Sigmoid colon (tissue), 4 donors: ENCODE data around the gene SLC17A7.
A peak's percentile ranks its signal among the peaks of the same experiment; 100 is the strongest.

ENCODE experiments used
- EP300 ChIP-seq, 4 donors: sonication (generic); formaldehyde crosslinking; IDR thresholded peaks; one replicate each; pipeline ENCODE4 v1.6.1; 2017; ENCODE audit warnings: antibody characterized with exemption in 4 of 4
- POLR2A ChIP-seq, 2 donors: fragments of 450-650 bp; IDR thresholded peaks; one replicate each; pipeline ENCODE4 v1.6.1; 2016; ENCODE audit warnings: antibody characterized with exemption in 2 of 2, mild to moderate bottlenecking in 2 of 2, moderate library complexity in 2 of 2
- POLR2AphosphoS5 ChIP-seq, 4 donors: sonication (generic); formaldehyde crosslinking; IDR thresholded peaks; one replicate each; pipeline ENCODE4 v1.6.1; 2017; ENCODE audit warnings: antibody characterized with exemption in 4 of 4
- TF ChIP-seq, protein P1 (sequence below), 4 experiments: fragments of 450-650 bp in 3 of 4; fragments of 200-600 bp in 1 of 4; IDR thresholded peaks; one replicate each; pipeline ENCODE4 v1.5.1; 2016 to 2019; ENCODE audit warnings: antibody characterized with exemption in 4 of 4, mild to moderate bottlenecking in 3 of 4, moderate library complexity in 2 of 4

DNA sequence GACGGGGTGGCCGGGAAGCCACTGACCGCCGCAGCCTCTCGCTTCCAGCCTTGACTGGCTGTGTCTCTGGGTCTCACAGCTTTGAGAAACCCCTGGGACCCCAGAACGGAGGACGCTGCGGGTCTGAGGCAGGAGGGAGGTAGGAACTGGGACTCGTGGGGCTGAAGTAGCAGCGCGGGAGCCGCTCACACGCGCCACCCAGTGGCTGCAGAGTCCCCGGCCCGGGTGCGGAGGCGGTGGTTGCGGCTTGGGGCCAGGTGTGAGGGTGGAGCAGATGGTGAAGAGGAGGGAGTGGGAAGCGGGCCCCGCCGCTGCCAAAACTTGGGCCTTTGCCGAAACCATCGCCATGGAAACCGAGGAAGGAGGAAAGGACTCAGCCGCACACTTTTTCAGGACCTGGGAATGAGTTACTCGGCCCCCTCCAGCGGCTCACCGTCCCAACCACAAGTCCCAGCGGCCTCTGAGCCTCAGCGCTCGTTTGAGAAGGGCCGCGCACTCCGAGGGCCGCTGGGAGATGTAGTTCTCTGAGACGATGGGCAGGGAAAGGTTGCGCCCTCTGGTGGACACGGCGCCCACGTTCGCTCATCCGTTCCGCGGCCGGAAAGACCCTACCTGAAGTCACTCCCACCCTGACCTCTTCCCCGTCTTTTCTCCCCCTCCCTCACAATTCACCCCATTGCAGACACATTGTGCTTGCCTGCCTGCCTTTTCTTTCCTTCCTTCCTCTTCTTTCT lies 2.2 kb upstream of the SLC17A7 start:
- TF ChIP-seq, protein P1, sequence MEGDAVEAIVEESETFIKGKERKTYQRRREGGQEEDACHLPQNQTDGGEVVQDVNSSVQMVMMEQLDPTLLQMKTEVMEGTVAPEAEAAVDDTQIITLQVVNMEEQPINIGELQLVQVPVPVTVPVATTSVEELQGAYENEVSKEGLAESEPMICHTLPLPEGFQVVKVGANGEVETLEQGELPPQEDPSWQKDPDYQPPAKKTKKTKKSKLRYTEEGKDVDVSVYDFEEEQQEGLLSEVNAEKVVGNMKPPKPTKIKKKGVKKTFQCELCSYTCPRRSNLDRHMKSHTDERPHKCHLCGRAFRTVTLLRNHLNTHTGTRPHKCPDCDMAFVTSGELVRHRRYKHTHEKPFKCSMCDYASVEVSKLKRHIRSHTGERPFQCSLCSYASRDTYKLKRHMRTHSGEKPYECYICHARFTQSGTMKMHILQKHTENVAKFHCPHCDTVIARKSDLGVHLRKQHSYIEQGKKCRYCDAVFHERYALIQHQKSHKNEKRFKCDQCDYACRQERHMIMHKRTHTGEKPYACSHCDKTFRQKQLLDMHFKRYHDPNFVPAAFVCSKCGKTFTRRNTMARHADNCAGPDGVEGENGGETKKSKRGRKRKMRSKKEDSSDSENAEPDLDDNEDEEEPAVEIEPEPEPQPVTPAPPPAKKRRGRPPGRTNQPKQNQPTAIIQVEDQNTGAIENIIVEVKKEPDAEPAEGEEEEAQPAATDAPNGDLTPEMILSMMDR (IDR thresholded peaks at IDR 0.05) = peak; percentile 79 to 89 (median 82)
- TF ChIP-seq POLR2A (IDR thresholded peaks at IDR 0.05) = no peak
- no peak for TF ChIP-seq EP300 (IDR thresholded peaks at IDR 0.05)
- TF ChIP-seq POLR2AphosphoS5 (IDR thresholded peaks at IDR 0.05) = peak in 2 of 4 donors; percentile 37 to 38
